ENCODE measurements around the gene ERBB2.
A peak's percentile ranks its signal among the peaks of the same experiment; 100 is the strongest.

DNA sequence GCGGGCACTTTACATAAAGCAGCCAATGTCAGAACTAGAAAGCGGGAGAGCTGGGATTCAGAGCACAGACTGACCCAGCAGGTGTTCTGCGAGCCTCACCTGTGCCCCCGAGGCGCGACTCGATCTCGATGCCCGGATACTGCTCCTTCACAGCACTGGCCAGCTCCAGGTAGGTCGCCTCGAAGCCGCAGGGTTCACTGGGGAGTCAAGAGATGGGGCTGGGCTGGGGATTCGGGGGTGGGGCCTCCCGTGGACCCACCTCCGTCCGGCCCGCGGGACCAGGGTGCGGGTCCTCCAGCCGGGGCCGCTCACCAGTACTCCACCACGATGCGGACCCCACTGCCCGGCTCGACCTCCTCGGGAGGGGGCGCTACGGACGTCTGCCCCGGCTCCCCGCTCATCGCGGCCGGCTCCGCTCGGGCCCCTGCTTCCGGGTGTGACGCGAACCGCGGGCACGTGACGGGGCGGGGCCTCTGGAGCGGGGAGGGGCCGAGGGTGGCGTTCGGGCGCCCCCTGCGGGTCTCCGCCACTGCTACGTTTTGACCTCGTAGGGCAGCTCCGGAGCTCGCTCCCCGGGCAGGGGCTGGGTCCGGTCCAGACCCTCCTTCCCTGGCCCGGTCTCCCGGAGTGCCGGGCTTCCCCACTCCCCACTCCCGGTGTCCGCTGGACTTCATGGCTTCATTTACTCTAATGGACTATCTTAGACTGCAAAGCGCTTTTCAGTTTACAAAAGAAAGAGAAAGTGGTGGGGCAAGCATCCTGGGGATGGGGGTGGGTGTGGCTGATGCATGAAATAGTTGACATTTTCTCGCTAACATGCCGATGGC lies 30.4 kb downstream of the ERBB2 start, which contains the start of gene MIEN1:
- TF ChIP-seq, protein P1, sequence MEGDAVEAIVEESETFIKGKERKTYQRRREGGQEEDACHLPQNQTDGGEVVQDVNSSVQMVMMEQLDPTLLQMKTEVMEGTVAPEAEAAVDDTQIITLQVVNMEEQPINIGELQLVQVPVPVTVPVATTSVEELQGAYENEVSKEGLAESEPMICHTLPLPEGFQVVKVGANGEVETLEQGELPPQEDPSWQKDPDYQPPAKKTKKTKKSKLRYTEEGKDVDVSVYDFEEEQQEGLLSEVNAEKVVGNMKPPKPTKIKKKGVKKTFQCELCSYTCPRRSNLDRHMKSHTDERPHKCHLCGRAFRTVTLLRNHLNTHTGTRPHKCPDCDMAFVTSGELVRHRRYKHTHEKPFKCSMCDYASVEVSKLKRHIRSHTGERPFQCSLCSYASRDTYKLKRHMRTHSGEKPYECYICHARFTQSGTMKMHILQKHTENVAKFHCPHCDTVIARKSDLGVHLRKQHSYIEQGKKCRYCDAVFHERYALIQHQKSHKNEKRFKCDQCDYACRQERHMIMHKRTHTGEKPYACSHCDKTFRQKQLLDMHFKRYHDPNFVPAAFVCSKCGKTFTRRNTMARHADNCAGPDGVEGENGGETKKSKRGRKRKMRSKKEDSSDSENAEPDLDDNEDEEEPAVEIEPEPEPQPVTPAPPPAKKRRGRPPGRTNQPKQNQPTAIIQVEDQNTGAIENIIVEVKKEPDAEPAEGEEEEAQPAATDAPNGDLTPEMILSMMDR (conservative IDR thresholded peaks at IDR 0.05), result peak; percentile 98
- peak; percentile 31; the same call in 1 of the 2 replicates for TF ChIP-seq ZFX (IDR thresholded peaks at IDR 0.05)
